HG02852 (cell line): ENCODE data around the gene ETV7.

Source experiments
- ATAC-seq: cut with Tn5 transposase; IDR thresholded peaks from one replicate; pipeline ENCODE4 v1.9.1; 2021; ENCODE audit warnings: mild to moderate bottlenecking, moderate library complexity; ENCODE audit not compliant: unreplicated experiment

ETV7 gene

GRCh38 chr6:36324715-36325114 lies 62.8 kb downstream of the ETV7 start:
- ATAC-seq = no peak

- ATAC-seq = no peak
These were observed 63.3 kb downstream of the ETV7 start for GRCh38 chr6:36324191-36324590.

- no peak for ATAC-seq
These were observed 64.4 kb downstream of the ETV7 start for GRCh38 chr6:36323062-36323461.

- ATAC-seq = no peak
These were observed 64.9 kb downstream of the ETV7 start for GRCh38 chr6:36322591-36322990.

- ATAC-seq = no peak
These were observed 67.0 kb downstream of the ETV7 start for GRCh38 chr6:36320475-36320874.

GRCh38 chr6:36319821-36320220 lies 67.6 kb downstream of the ETV7 start:
- ATAC-seq = no peak

GRCh38 chr6:36319436-36319762 lies 68.1 kb downstream of the ETV7 start:
- no peak for ATAC-seq

GRCh38 chr6:36318690-36319435 lies 68.6 kb downstream of the ETV7 start:
- ATAC-seq = no peak

GRCh38 chr6:36317623-36318022 lies 69.8 kb downstream of the ETV7 start:
- ATAC-seq = no peak
